ENCODE data around the gene CMPK2. TPM values are rescaled to one million over a fixed set of nuclear protein-coding genes. Genes with fewer than 3 reads are reported as not detected.
A peak's percentile ranks its signal among the peaks of the same experiment; 100 is the strongest.

Gene CMPK2
- total and polyA plus RNA-seq, 4 donors = 5.7 to 14.8 (median 11.2) TPM

DNA sequence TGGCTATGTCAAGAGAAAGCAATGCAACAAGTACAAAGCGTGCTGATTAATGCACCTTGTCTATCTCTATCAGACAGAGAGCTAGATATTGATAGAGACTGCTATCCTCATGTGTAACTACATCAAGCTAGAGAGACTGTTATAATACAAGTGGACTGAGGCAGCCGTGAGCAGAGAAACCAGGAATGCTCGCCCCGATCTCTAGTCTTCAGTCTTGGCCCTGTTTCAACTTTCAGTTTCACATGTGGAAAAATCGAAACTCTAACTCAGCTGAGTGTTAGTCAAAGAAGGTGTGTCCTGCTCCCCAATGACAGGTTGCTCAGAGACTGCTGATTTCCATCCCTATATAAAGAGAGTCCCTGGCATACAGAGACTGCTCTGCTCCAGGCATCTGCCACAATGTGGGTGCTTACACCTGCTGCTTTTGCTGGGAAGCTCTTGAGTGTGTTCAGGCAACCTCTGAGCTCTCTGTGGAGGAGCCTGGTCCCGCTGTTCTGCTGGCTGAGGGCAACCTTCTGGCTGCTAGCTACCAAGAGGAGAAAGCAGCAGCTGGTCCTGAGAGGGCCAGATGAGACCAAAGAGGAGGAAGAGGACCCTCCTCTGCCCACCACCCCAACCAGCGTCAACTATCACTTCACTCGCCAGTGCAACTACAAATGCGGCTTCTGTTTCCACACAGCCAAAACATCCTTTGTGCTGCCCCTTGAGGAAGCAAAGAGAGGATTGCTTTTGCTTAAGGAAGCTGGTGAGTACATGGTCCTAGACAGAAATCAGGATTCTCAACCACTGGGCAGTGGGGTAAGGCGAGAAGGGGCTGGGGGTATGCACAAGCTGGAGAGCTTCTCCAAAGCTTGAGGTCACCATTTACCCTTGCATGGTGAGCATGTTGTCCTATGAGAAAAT is 11.9 kb upstream of the CMPK2 start, which contains the start of gene RSAD2:
TSS of gene RSAD2 (plus strand) at position 376 of the 903 bp plus-strand sequence. CDS start at position 400, 24 bp downstream.
- 12 to 14% methylated on average over 10 of the region's 10 CpGs for WGBS, 2 donors
- Histone ChIP-seq H3K9me3 (ENCODE audit: control insufficient read depth in 4 of 4, insufficient read depth in 3 of 4, low read length in 3 of 4) (peaks cover 0 to 3% (median 0%) of the 10 kb centered on the region in 4 donors), H3K9ac (ENCODE audit: insufficient read depth in 1 of 2, low read length in 2 of 2) (peak within 1 kb of the TSS in 1 of 2 donors; percentile 30), H3K4me3 (peak within 1 kb of the TSS; percentile 37), H3K27ac (ENCODE audit: low read depth in 1 of 2, low read length in 1 of 2) (peak within 1 kb of the TSS; percentile 55 to 59), H3K4me1 (ENCODE audit: control insufficient read depth in 5 of 5, insufficient read depth in 5 of 5, low read length in 5 of 5) (peaks cover 1 to 8% (median 3%) of the 10 kb centered on the region in 5 donors), H3K27me3 (ENCODE audit: control insufficient read depth in 3 of 3, insufficient read depth in 3 of 3, low read length in 2 of 3) (no peaks in the 10 kb centered on the region), H3K36me3 (ENCODE audit: control insufficient read depth in 4 of 4, insufficient read depth in 4 of 4, low read length in 4 of 4) (no peaks in the 10 kb centered on the region)
- DNase-seq = peak; percentile 46 to 84 (median 69)
- TF ChIP-seq, protein P1, sequence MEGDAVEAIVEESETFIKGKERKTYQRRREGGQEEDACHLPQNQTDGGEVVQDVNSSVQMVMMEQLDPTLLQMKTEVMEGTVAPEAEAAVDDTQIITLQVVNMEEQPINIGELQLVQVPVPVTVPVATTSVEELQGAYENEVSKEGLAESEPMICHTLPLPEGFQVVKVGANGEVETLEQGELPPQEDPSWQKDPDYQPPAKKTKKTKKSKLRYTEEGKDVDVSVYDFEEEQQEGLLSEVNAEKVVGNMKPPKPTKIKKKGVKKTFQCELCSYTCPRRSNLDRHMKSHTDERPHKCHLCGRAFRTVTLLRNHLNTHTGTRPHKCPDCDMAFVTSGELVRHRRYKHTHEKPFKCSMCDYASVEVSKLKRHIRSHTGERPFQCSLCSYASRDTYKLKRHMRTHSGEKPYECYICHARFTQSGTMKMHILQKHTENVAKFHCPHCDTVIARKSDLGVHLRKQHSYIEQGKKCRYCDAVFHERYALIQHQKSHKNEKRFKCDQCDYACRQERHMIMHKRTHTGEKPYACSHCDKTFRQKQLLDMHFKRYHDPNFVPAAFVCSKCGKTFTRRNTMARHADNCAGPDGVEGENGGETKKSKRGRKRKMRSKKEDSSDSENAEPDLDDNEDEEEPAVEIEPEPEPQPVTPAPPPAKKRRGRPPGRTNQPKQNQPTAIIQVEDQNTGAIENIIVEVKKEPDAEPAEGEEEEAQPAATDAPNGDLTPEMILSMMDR (IDR thresholded peaks at IDR 0.05; ENCODE audit: control extremely low read depth, extremely low read depth) = no peak
- ATAC-seq (ENCODE audit: insufficient read depth, low FRiP score) = peak; percentile 85

DNA sequence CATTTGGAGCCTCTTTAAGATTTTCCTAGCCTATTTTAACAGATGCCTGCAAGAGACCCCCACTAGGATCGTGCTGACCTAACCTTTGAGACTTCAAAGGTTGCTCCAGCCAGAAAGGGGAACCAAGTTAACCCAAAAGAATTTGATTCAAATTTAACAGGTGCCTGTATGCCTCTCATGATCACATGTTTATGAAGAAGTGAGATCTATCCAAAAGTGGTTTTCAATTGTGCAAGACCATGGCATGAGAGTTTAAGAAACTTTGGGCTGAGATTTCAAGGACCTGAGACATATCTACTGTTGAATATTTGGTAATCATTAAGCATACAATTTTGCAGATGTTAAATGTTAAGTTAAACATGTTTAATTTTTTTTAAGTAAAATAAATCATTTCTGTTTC is 10.6 kb upstream of the CMPK2 start:
- H3K27ac ChIP-seq (ENCODE audit: low read depth in 1 of 2, low read length in 1 of 2) = peak overlapping the region in 1 of 2 donors; percentile 10
- TF ChIP-seq, protein P1 (IDR thresholded peaks at IDR 0.05; ENCODE audit: control extremely low read depth, extremely low read depth) = no peak
- 37 to 63% methylated on average over 1 of the region's 1 CpG for WGBS, 2 donors
- no peaks in the 10 kb centered on the region for H3K27me3 ChIP-seq (ENCODE audit: control insufficient read depth in 3 of 3, insufficient read depth in 3 of 3, low read length in 2 of 3)
- DNase-seq = no peak
- no peak overlapping the region for H3K4me3 ChIP-seq
- peaks cover 0 to 8% (median 3%) of the 10 kb centered on the region in 5 donors for H3K4me1 ChIP-seq (ENCODE audit: control insufficient read depth in 5 of 5, insufficient read depth in 5 of 5, low read length in 5 of 5)
- peaks cover 0 to 3% (median 0%) of the 10 kb centered on the region in 4 donors for H3K9me3 ChIP-seq (ENCODE audit: control insufficient read depth in 4 of 4, insufficient read depth in 3 of 4, low read length in 3 of 4)
- H3K9ac ChIP-seq (ENCODE audit: insufficient read depth in 1 of 2, low read length in 2 of 2) = no peak overlapping the region
- H3K36me3 ChIP-seq (ENCODE audit: control insufficient read depth in 4 of 4, insufficient read depth in 4 of 4, low read length in 4 of 4) = no peaks in the 10 kb centered on the region
- no peak for ATAC-seq (ENCODE audit: insufficient read depth, low FRiP score)

DNA sequence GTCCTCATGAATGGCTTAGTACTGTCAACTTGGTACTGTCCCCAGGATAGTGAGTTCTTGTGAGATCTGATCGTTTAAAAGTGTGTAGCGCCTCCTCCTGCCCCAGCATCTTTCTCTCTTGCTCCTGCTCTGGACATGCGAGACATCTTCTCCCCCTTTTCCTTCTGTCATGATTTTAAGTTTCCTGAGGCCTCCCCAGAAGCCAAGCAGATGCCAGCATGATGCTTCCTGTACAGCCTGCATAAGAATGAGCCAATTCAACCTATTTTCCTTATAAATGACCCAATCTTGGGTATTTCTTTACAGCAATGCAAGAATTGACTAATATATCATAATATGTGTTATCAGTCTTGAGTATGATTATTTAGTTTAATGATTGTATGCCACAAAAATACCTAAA is 8.3 kb upstream of the CMPK2 start:
- peaks cover 0 to 3% (median 0%) of the 10 kb centered on the region in 4 donors for H3K9me3 ChIP-seq (ENCODE audit: control insufficient read depth in 4 of 4, insufficient read depth in 3 of 4, low read length in 3 of 4)
- ATAC-seq (ENCODE audit: insufficient read depth, low FRiP score) (no peak), DNase-seq (no peak)
- H3K27me3 ChIP-seq (ENCODE audit: control insufficient read depth in 3 of 3, insufficient read depth in 3 of 3, low read length in 2 of 3) = no peaks in the 10 kb centered on the region
- peaks cover 0 to 2% (median 0%) of the 10 kb centered on the region in 4 donors for H3K36me3 ChIP-seq (ENCODE audit: control insufficient read depth in 4 of 4, insufficient read depth in 4 of 4, low read length in 4 of 4)
- peaks cover 0 to 8% (median 3%) of the 10 kb centered on the region in 5 donors for H3K4me1 ChIP-seq (ENCODE audit: control insufficient read depth in 5 of 5, insufficient read depth in 5 of 5, low read length in 5 of 5)
- TF ChIP-seq, protein P1 (IDR thresholded peaks at IDR 0.05; ENCODE audit: control extremely low read depth, extremely low read depth) = no peak
- WGBS, 2 donors = 98 to 100% methylated on average over 3 of the region's 3 CpGs
- H3K4me3 ChIP-seq = no peak overlapping the region
- no peak overlapping the region for H3K27ac ChIP-seq (ENCODE audit: low read depth in 1 of 2, low read length in 1 of 2)
- H3K9ac ChIP-seq (ENCODE audit: insufficient read depth in 1 of 2, low read length in 2 of 2) = no peak overlapping the region
